Activated effector memory CD4-positive, alpha-beta T cell treated with Interleukin-2 at 50 U/mL for 16 hours (primary cell): ENCODE data around the gene TYK2.
A peak's percentile ranks its signal among the peaks of the same experiment; 100 is the strongest.
"Not testable (repeated sequence)": the region's sequence is repeated elsewhere in the genome, so short reads cannot be mapped to it uniquely, and the experiment has no call there.

ENCODE experiments used
- DNase-seq: peaks from one replicate; pipeline ENCODE4 v3.0.0-alpha.2; 2020

TYK2 gene

GRCh38 chr19:10380313-10381102, at the start of gene TYK2:
Gene TYK2, minus strand, starts transcription at chr19:10380572. Its CDS starts 2,166 bp downstream, at chr19:10378406.
- DNase-seq, result peak; percentile 92

DNA sequence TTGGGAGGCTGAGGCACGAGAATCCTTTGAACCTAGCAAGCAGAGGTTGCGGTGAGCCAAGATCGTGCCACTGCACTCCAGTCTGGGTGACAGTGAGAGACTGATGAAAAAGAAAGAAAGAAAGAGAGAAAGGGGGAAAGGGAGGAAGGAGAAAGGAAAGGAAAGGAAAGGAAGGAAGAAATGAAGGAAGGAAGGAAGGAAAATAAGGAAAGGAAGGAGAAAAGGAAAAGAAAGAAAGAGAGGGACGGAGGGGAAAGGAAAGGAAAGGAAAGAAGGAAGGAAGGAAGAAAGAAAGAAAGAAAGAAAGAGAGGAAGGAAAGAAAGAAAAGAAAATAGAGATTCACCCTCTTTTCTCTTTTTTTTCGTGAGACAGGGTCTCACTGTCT, 48.6 kb upstream of the TYK2 start:
- DNase-seq, result no peak

- DNase-seq, result no peak
Observed at GRCh38 chr19:10427169-10427568, 46.8 kb upstream of the TYK2 start.

DNA sequence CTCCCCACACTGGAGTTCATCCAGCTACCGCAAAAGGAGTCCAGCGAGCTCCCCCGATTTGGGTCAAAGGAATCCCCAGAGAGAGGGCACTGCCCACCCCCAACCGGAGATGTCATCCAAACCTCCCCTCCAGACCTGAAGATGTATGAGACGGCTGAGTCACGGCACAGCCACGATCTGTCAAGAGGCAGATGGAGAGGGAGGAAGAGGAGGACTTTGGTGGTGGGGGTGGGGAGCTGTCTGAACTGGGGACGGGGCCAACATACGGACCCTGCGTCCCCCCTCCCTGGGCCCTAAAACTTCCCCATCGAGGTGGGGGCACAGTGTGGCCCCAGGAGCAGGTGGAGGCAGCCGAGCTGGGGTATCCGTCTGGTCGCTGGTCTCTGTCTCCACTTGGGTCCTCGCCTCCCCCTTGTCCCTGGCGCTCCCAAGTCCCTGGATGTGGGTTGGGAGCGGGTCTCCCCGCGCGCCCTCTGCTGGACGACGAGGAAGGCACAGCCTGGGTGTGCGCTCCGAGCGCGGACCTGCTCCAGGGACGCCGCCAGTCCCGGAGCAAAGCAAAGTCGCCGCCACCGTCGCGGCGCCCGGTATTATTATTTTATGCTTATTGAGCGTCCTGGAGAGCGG, 43.8 kb upstream of the TYK2 start:
- DNase-seq, result peak; percentile 49

DNA sequence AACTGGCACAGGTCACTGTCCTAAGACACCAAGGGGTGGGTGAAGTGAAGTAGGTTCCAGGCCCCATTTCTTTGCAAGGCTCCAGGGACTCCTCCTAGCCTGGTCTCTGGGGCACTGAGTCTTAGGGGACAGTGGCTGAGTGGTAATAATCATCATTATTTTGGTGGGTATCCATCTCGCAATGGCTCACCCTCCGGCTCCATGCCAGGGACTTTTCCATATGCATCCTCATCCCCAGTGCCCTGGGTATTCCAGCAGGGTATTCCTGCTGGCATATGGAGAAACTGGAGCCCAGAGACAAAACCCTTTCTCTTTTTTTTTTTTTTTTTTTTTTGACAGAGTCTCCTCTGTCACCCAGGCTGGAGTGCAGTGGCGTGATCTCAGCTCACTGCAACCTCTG, 42.5 kb upstream of the TYK2 start:
- DNase-seq, result no peak

- DNase-seq, result no peak
Observed at GRCh38 chr19:10422046-10422461, 41.7 kb upstream of the TYK2 start.

GRCh38 chr19:10421240-10422045, 41.1 kb upstream of the TYK2 start:
- no peak for DNase-seq

GRCh38 chr19:10420444-10421239, 40.3 kb upstream of the TYK2 start, which contains the start of gene PDE4A:
Gene PDE4A, plus strand, starts transcription at chr19:10420538. Its CDS starts 227 bp downstream, at chr19:10420765.
- peak; percentile 36 for DNase-seq

DNA sequence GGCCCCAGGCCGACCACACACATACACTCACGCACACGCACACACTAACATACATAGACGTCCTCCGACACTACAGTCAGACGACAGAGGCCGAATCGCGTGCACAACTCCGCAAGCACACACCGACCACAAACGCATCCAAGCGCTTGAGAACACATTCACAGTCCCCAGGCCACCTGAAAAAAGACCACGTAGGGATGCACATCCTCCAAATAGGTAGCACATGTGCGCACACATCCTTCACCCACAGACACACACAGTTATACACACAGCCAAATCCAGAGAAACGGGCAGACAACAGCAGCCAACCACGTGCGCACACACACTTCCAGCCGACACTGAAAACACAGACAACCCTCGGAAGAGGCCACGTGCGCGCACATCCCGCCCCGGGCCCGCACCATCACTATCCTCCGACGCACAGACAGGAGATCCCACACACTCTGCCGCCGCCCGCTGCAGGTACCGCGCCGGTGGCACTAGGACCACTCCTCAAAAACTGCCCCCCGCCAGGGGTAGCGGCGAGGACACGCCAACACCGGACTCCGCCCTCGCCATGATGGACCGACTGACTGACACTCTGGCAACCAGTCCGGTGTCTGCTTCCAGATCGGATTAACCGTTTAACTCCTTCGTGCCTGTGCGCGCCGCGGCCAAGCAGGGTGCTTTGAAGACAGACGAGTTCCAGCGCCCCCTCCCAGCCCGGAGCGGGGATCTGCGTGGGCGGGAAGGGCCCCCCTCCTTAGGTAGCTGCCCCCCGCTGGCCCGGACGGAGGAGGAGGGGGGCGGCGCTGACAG, 39.5 kb upstream of the TYK2 start:
- DNase-seq, result peak; percentile 28

DNA sequence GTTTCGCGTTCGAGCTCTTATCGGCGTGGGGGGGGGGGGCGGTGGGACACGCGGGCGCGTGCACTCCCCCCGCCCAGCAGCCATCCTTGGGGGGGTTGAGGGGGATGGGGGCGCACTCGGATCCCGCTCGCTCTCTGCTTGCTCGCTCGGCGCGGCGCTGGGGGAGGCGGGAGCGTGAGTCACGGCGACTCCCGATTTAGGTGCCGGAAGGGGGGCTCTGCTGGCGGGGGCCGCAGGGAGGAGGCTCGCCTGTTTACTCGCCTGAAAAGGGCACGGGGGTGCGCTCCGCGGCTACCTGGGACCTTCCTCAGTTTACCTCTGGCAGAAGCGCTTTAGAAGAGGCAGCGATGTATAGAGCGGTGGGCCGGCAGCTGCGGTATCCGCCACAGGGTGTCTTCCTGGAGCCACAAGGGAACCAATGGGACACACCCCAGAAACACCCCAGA, 38.9 kb upstream of the TYK2 start:
- no peak for DNase-seq

GRCh38 chr19:10418485-10419199, 38.3 kb upstream of the TYK2 start:
- DNase-seq, result no peak

DNA sequence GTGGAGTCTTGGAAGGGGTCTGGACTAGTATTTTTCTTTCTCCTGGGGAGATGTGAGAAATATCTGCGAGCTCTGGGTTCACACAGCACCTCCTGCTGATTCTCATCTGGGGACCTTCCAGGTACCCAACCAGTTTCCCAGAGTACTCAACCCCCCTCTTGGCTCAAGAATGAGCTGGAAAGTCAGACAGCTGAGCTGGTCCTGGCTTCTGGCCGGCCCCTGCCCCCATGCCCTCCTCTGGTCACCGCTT, 37.8 kb upstream of the TYK2 start:
- DNase-seq, result no peak

- no peak for DNase-seq
Observed at GRCh38 chr19:10417541-10418234, 37.3 kb upstream of the TYK2 start.

- DNase-seq, result peak; percentile 81
Observed at GRCh38 chr19:10416380-10417257, 36.2 kb upstream of the TYK2 start.

GRCh38 chr19:10416083-10416379, 35.7 kb upstream of the TYK2 start:
- no peak for DNase-seq

GRCh38 chr19:10412257-10412977, 32.0 kb upstream of the TYK2 start:
- no peak for DNase-seq

GRCh38 chr19:10411224-10411623, 30.9 kb upstream of the TYK2 start:
- not testable (repeated sequence) for DNase-seq

GRCh38 chr19:10408511-10409283, 28.3 kb upstream of the TYK2 start:
- DNase-seq, result peak; percentile 46
